CD14-positive monocyte (primary cell): Measurements from ENCODE around the gene TBC1D5. TPM values are rescaled to one million over a fixed set of nuclear protein-coding genes. Genes with fewer than 3 reads are reported as not detected.

Source experiments
- DNase-seq, 3 donors: peaks; one replicate each; pipeline ENCODE4 v3.0.0-alpha.2; 2011 to 2022
- H2AFZ ChIP-seq: 2 replicates; pipeline ENCODE4 v1.6.0; 2012; ENCODE audit warnings: mild to moderate bottlenecking, low read depth, low read length, inconsistent platforms; ENCODE audit not compliant: insufficient read depth, poor library complexity, severe bottlenecking
- H3K27ac ChIP-seq, 2 donors: 1 replicate in 1 of 2; 2 replicates in 1 of 2; pipeline ENCODE4 v1.5.1; 2012 to 2013; ENCODE audit warnings: low read length in 2 of 2, control low read depth in 1 of 2, inconsistent platforms in 1 of 2, low read depth in 1 of 2, mild to moderate bottlenecking in 1 of 2
- H3K27me3 ChIP-seq, 2 donors: one replicate each; pipeline versions ENCODE4 v1.6.0 to v1.6.1; 2011 to 2013; ENCODE audit warnings: low read length in 2 of 2; ENCODE audit not compliant: control insufficient read depth in 2 of 2, insufficient read depth in 2 of 2
- H3K36me3 ChIP-seq, 2 donors: replicated peaks in 1 of 2; 1 replicate in 1 of 2; 2 replicates in 1 of 2; pipeline versions ENCODE4 v1.5.1 to v1.6.1; 2012 to 2013; ENCODE audit warnings: low read length in 2 of 2, control low read depth in 1 of 2, inconsistent platforms in 1 of 2, mild to moderate bottlenecking in 1 of 2; ENCODE audit not compliant: insufficient read depth in 2 of 2, control insufficient read depth in 1 of 2
- H3K4me1 ChIP-seq, 2 donors: 1 replicate in 1 of 2; 2 replicates in 1 of 2; pipeline versions ENCODE4 v1.5.1 to v1.6.1; 2012 to 2013; ENCODE audit warnings: low read length in 2 of 2, control low read depth in 1 of 2, inconsistent platforms in 1 of 2, mild to moderate bottlenecking in 1 of 2, moderate library complexity in 1 of 2; ENCODE audit not compliant: insufficient read depth in 2 of 2, control insufficient read depth in 1 of 2
- H3K4me2 ChIP-seq: replicated peaks from 2 replicates; pipeline ENCODE3; 2012; ENCODE audit warnings: low read length, moderate library complexity, mild to moderate bottlenecking; ENCODE audit not compliant: poor library complexity, severe bottlenecking; ENCODE audit errors: extremely low read depth
- H3K4me3 ChIP-seq, 3 experiments: fragments of 200-600 bp in 1 of 3; sonication (generic) in 1 of 3; replicated peaks in 1 of 3; 1 replicate in 2 of 3; 2 replicates in 1 of 3; pipeline ENCODE4 v1.5.1; 2011 to 2013; ENCODE audit warnings: low read length in 3 of 3, mild to moderate bottlenecking in 3 of 3, control low read depth in 2 of 3, low read depth in 2 of 3, inconsistent platforms in 1 of 3, moderate library complexity in 1 of 3
- H3K79me2 ChIP-seq: 2 replicates; pipeline ENCODE4 v1.6.0; 2012; ENCODE audit warnings: mild to moderate bottlenecking, control low read depth, inconsistent platforms, low read length, moderate library complexity; ENCODE audit not compliant: insufficient read depth
- H3K9ac ChIP-seq: 2 replicates; pipeline ENCODE4 v1.6.0; 2017; ENCODE audit warnings: low read length, mild to moderate bottlenecking; ENCODE audit not compliant: insufficient read depth, poor library complexity, severe bottlenecking
- H3K9me3 ChIP-seq, 2 donors: replicated peaks in 1 of 2; 1 replicate in 1 of 2; 2 replicates in 1 of 2; pipeline versions ENCODE4 v1.5.1 to v1.6.1; 2012 to 2013; ENCODE audit warnings: low read length in 2 of 2, control low read depth in 1 of 2; ENCODE audit not compliant: control insufficient read depth in 1 of 2, insufficient read depth in 1 of 2
- H4K20me1 ChIP-seq: 2 replicates; pipeline ENCODE4 v1.6.0; 2012; ENCODE audit warnings: mild to moderate bottlenecking, low read length, control low read depth, moderate library complexity; ENCODE audit not compliant: insufficient read depth
- H3K27ac Mint-ChIP-seq, 7 donors: one replicate each; pipeline ENCODE4 v1.8.0; 2020; ENCODE audit warnings: mild to moderate bottlenecking in 7 of 7, mixed read lengths in 7 of 7, moderate library complexity in 6 of 7, inconsistent platforms in 2 of 7
- H3K27me3 Mint-ChIP-seq, 3 donors: one replicate each; pipeline ENCODE4 v1.8.0; 2021 to 2022; ENCODE audit warnings: low read depth in 3 of 3, mild to moderate bottlenecking in 3 of 3, mixed read lengths in 3 of 3, moderate library complexity in 3 of 3, inconsistent platforms in 1 of 3
- H3K36me3 Mint-ChIP-seq, 2 donors: one replicate each; pipeline ENCODE4 v1.8.0; 2020; ENCODE audit warnings: mixed read lengths in 2 of 2, inconsistent platforms in 1 of 2, mild to moderate bottlenecking in 1 of 2
- H3K4me1 Mint-ChIP-seq: one replicate; pipeline ENCODE4 v1.8.0; 2020; ENCODE audit warnings: mild to moderate bottlenecking, mixed read lengths
- H3K4me3 Mint-ChIP-seq, 2 donors: one replicate each; pipeline ENCODE4 v1.8.0; 2020; ENCODE audit warnings: mild to moderate bottlenecking in 2 of 2, mixed read lengths in 2 of 2, moderate library complexity in 1 of 2
- H3K9me3 Mint-ChIP-seq, 7 donors: one replicate each; pipeline ENCODE4 v1.8.0; 2020 to 2022; ENCODE audit warnings: mixed read lengths in 7 of 7, mild to moderate bottlenecking in 6 of 7, moderate library complexity in 6 of 7, inconsistent platforms in 2 of 7
- CTCF ChIP-seq: fragments of 200-600 bp; IDR thresholded peaks from one replicate; pipeline ENCODE4 v1.8.0; 2022; ENCODE audit warnings: antibody characterized with exemption, mild to moderate bottlenecking
- WGBS: methylation state at CpG from one replicate; pipeline ENCODE4 v1.1.5; 2013; ENCODE audit warnings: missing lambda C conversion rate; ENCODE audit not compliant: insufficient coverage; 5-methylcytosine and 5-hydroxymethylcytosine counted together
- intact Hi-C, 2 donors: fragments of 100-400 bp; cut with micrococcal nuclease; formaldehyde crosslinking; loops; one replicate each; pipeline versions ENCODE4 v1.15.0 to v1.15.1; 2023
- polyA plus RNA-seq, 3 donors: library from polyadenylated mRNA; depleted of rRNA in 1 of 3; unstranded in 2 of 3; stranded (reverse) in 1 of 3; fragments of 300-500 nt in 2 of 3; fragments of >200 nt in 1 of 3; fragmentation: Illumina TruSeq in 2 of 3; gene quantifications; 1 replicate in 2 of 3; 2 replicates in 1 of 3; pipeline ENCODE4 v1.2.3, GENCODE V29; 2012 to 2021

TBC1D5 gene
- polyA plus RNA-seq, 3 donors = 17.6 to 35.3 (median 21.0) TPM

GRCh38 chr3:17583530-17583929 is 158.9 kb downstream of the TBC1D5 start:
- no peaks in the 10 kb centered on the region for H3K9me3 ChIP-seq
- no peak for DNase-seq
- peaks cover 4% of the 10 kb centered on the region for H3K79me2 ChIP-seq
- no peaks in the 10 kb centered on the region for H3K27me3 ChIP-seq
- H3K4me2 ChIP-seq = no peak overlapping the region
- Mint-ChIP-seq H3K27me3 (peaks cover 0 to 2% (median 0%) of the 10 kb centered on the region in 3 donors), H3K4me1 (peaks cover 8% of the 10 kb centered on the region), H3K9me3 (peaks cover 0 to under 1% (median 0%) of the 10 kb centered on the region in 7 donors), H3K27ac (peak overlapping the region in 1 of 7 donors; percentile 45), H3K4me3 (no peak overlapping the region), H3K36me3 (peaks cover 5 to 10% of the 10 kb centered on the region in 2 donors)
- peaks cover 4% of the 10 kb centered on the region for H4K20me1 ChIP-seq
- H3K4me1 ChIP-seq = peaks cover 5 to 10% of the 10 kb centered on the region in 2 donors
- no peak for TF ChIP-seq CTCF
- no peaks in the 10 kb centered on the region for H3K36me3 ChIP-seq
- H2AFZ ChIP-seq = no peak overlapping the region
- no peak overlapping the region for H3K9ac ChIP-seq
- no peak overlapping the region for H3K27ac ChIP-seq
- no peak overlapping the region for H3K4me3 ChIP-seq
- WGBS = 71% methylated on average over 8 of the region's 8 CpGs
- intact Hi-C loops = no loop called here

DNA sequence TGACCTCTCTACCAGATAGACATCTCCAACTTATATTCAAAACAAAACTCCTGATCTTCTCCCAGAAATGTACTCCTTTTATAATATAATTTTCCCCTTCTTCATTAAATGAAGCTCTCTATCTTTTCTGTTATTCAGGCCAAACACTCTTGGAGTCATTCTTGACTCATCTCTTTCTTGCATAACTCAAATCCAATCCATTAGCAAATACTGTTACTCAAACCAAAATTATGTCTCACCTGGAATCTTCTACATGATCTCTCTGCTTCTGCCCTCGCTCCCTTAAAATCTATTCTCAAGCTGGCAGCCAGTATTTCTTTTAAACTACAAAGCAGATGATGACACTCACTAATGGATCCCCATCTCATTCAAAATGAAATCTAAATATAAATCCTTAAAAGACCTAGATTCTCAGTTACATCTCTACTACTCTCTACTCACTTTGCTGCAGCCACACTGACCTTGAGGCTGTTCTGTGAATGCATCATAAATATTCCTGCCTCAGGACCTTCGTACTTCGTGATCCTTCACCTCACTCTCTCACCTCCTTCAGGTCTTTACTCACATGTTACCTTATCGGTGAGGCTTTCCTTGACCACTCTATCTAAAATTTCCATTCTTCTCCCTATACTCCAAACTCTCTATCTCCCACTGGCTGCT is 160.9 kb downstream of the TBC1D5 start:
- Mint-ChIP-seq H3K27me3 (peaks cover 0 to 2% (median 0%) of the 10 kb centered on the region in 3 donors), H3K4me3 (no peak overlapping the region), H3K9me3 (no peaks in the 10 kb centered on the region), H3K27ac (no peak overlapping the region), H3K4me1 (peaks cover 8% of the 10 kb centered on the region), H3K36me3 (peaks cover 5 to 10% of the 10 kb centered on the region in 2 donors)
- intact Hi-C loops = no loop called here
- Histone ChIP-seq H3K27ac (no peak overlapping the region), H3K4me2 (no peak overlapping the region), H4K20me1 (peaks cover 4% of the 10 kb centered on the region), H3K9me3 (no peaks in the 10 kb centered on the region), H3K36me3 (no peaks in the 10 kb centered on the region), H3K79me2 (no peaks in the 10 kb centered on the region), H3K4me1 (peaks cover 5 to 10% of the 10 kb centered on the region in 2 donors), H2AFZ (no peak overlapping the region), H3K4me3 (no peak overlapping the region), H3K9ac (no peak overlapping the region), H3K27me3 (no peaks in the 10 kb centered on the region)
- no peak for TF ChIP-seq CTCF
- DNase-seq = no peak
- 97% methylated on average over 4 of the region's 4 CpGs for WGBS
